ENCODE results near the gene MRPL12. TPM values are rescaled to one million over a fixed set of nuclear protein-coding genes. Genes with fewer than 3 reads are reported as not detected.

The MRPL12 gene
- total and polyA plus RNA-seq, 2 of the 8 experiments (the other 6 are each of a cell fraction or from before 2014, with no cell fraction given), result 120 to 141 TPM

DNA sequence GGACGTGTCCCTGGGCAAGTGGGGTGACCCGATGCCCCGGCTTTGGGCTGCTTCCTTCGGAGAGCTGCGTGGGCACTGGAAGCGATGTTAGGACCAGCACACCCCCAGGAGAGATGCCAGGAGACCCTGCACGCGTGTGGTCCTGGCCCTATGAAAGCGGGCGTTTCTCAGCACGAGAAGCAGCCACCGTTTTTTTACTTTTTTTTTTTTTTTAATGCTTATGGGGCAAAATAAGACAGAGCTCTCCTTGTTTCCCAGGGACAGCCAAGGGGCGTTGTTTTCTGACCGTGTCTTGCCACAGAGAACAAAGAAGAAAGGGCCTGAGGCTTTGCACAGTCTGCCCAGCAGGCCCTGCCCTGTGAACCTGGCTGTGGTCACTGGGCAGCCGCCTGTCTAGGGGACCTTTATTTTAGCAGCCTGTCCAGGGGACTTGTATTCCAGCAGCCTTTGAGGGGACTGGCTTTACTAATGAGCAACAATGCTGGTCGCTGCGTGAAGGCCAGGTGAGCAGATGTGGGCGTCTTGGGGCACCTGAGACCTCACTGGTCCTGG lies 9.9 kb downstream of the MRPL12 start:
- Histone ChIP-seq H2AFZ (ENCODE audit: low read length) (no peak overlapping the region), H3K79me2 (ENCODE audit: control insufficient read depth in 1 of 2, insufficient read depth in 2 of 2, low read length in 2 of 2) (peaks cover 0 to 7% of the 10 kb centered on the region in 2 experiments; a peak in 1 of 4 replicates)
- 63% methylated on average over 16 of the region's 18 CpGs; no CpG with 5 or more reads in 1 of the 2 experiments for WGBS, 2 experiments (ENCODE audit: extremely low coverage in 1 of 2, insufficient coverage in 1 of 2, insufficient read length in 1 of 2, insufficient replicate concordance in 2 of 2, low coverage in 1 of 2, low lambda C conversion rate in 2 of 2, missing lambda C conversion rate in 1 of 2)
- TF ChIP-seq JUND (IDR thresholded peaks at IDR 0.05; ENCODE audit: low read length) (no peak), SIRT6 (IDR thresholded peaks at IDR 0.05; ENCODE audit: low read length) (no peak), EZH2 (IDR thresholded peaks at IDR 0.05; ENCODE audit: low read depth, low read length, severe bottlenecking) (no peak), RFX5 (IDR thresholded peaks at IDR 0.05; ENCODE audit: borderline replicate concordance, low read depth, low read length) (no peak), CTBP2 (IDR thresholded peaks at IDR 0.05; ENCODE audit: borderline replicate concordance, insufficient read depth, insufficient read length, low read length) (no peak), CREB1 (IDR thresholded peaks at IDR 0.05) (no peak), CBX5 (IDR thresholded peaks at IDR 0.05; ENCODE audit: low read depth, low read length) (no peak), EGR1 (IDR thresholded peaks at IDR 0.05; ENCODE audit: borderline replicate concordance, low read depth, low read length) (no peak), TBP (IDR thresholded peaks at IDR 0.05; ENCODE audit: low read depth, low read length) (no peak), EP300 (IDR thresholded peaks at IDR 0.05; ENCODE audit: borderline replicate concordance in 1 of 2, low read depth in 2 of 2, low read length in 2 of 2) (no peak), TEAD4 (IDR thresholded peaks at IDR 0.05; ENCODE audit: low read depth, low read length) (no peak)
- TF ChIP-seq, protein P1, sequence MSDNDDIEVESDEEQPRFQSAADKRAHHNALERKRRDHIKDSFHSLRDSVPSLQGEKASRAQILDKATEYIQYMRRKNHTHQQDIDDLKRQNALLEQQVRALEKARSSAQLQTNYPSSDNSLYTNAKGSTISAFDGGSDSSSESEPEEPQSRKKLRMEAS (IDR thresholded peaks at IDR 0.05), result no peak

More for the DNA sequence above, 9.9 kb downstream of the MRPL12 start:
- Histone ChIP-seq H3K56ac (replicated peaks; ENCODE audit: insufficient read length, low read depth, low read length) (no peak overlapping the region), H4K5ac (ENCODE audit: insufficient read length, low read depth, low read length) (no peak overlapping the region), H4K91ac (replicated peaks; ENCODE audit: insufficient read length, low read length) (no peak overlapping the region), H2AK5ac (ENCODE audit: low read depth, low read length) (peak overlapping the region; percentile 82; the same call in 1 of the 2 replicates), H3K9ac (replicated peaks in 1 of 4; ENCODE audit: extremely low read depth in 1 of 4, low read depth in 3 of 4, low read length in 3 of 4) (no peak overlapping the region; a peak in 1 of 7 replicates), H3K27me3 (replicated peaks in 1 of 4; ENCODE audit: control insufficient read depth in 3 of 4, extremely low read depth in 1 of 4, insufficient read depth in 3 of 4, low read length in 3 of 4) (no peaks in the 10 kb centered on the region; a peak in 2 of 7 replicates), H2BK12ac (ENCODE audit: low read depth, low read length) (no peak overlapping the region), H3K79me1 (ENCODE audit: low read depth, low read length) (peaks cover 10% of the 10 kb centered on the region), H3K14ac (ENCODE audit: insufficient read length) (no peak overlapping the region), H3K4me3 (ENCODE audit: extremely low read depth in 1 of 4, insufficient read depth in 2 of 4, low read depth in 3 of 4, low read length in 4 of 4) (peak overlapping the region; percentile 44 to 86 (median 59)), H2BK15ac (ENCODE audit: low read length) (no peak overlapping the region), H4K20me1 (replicated peaks in 1 of 2; ENCODE audit: control insufficient read depth in 1 of 2, insufficient read depth in 2 of 2, low read length in 2 of 2) (peaks cover 3 to 14% of the 10 kb centered on the region in 2 experiments), H3K27ac (ENCODE audit: low read depth, low read length) (no peak overlapping the region), H2BK5ac (ENCODE audit: low read depth, low read length) (no peak overlapping the region; the same call in 1 of the 2 replicates), H3K9me3 (ENCODE audit: insufficient read depth in 2 of 2, low read depth in 1 of 2, low read length in 1 of 2) (no peaks in the 10 kb centered on the region), H2BK20ac (ENCODE audit: low read length) (no peak overlapping the region), H3K18ac (ENCODE audit: extremely low read depth, low read length) (no peak overlapping the region), H3K4me1 (replicated peaks in 1 of 4; ENCODE audit: control insufficient read depth in 3 of 4, insufficient read depth in 4 of 4, low read length in 3 of 4) (peaks cover 0 to 24% (median 18%) of the 10 kb centered on the region in 4 experiments; a peak in 5 of 7 replicates), H3K4ac (replicated peaks; ENCODE audit: insufficient read length, low read depth, low read length) (peak overlapping the region; percentile 69), H4K8ac (ENCODE audit: extremely low read depth, insufficient read depth, low read length) (no peak overlapping the region; the same call in 1 of the 2 replicates), H3K23me2 (ENCODE audit: low read depth, low read length) (peaks cover 20% of the 10 kb centered on the region), H3K36me3 (ENCODE audit: control insufficient read depth in 2 of 4, insufficient read depth in 4 of 4, low read length in 3 of 4) (peaks cover 0 to 9% (median 0%) of the 10 kb centered on the region in 4 experiments; a peak in 4 of 8 replicates), H2BK120ac (replicated peaks; ENCODE audit: low read depth, low read length) (no peak overlapping the region), H3K4me2 (ENCODE audit: insufficient read depth in 1 of 2, low read depth in 2 of 2, low read length in 2 of 2) (peak overlapping the region; percentile 77 to 87), H3K23ac (ENCODE audit: insufficient read length) (no peak overlapping the region)
- DNase-seq (ENCODE audit: low read depth in 1 of 2, low spot score in 2 of 2) (no peak), FAIRE-seq (no peak)
- POLR2A ChIA-PET (ENCODE audit: partially characterized antibody), result interaction anchor here (0.8 to 25.9 kb wide), 6 partner anchors 5 to 230 kb away, joined by 3 to 436 read pairs (median 176); partner anchors contain the start of genes ARL16, HGS, MRPL12 and SLC25A10
- CTCF ChIA-PET (ENCODE audit: partially characterized antibody), result interaction anchor here (0.6 to 1.1 kb wide), 2 partner anchors 28 to 106 kb away, joined by 3 to 4 read pairs; no protein-coding TSS in a partner anchor
